Left kidney (tissue), 2 donors: Measurements from ENCODE around the gene CPO. TPM values are rescaled to one million over a fixed set of nuclear protein-coding genes. Genes with fewer than 3 reads are reported as not detected.

Source experiments
- DNase-seq: peaks from one replicate; pipeline ENCODE4 v3.0.0-alpha.2; 2013
- polyA plus RNA-seq: library from polyadenylated mRNA; unstranded; fragments of 120-200 nt; gene quantifications from one replicate; pipeline ENCODE4 v1.2.1, GENCODE V29; 2013; ENCODE audit not compliant: insufficient read length

CPO gene
- polyA plus RNA-seq, 1 donor, result 1.7 TPM

GRCh38 chr2:206971805-206972204 is 32.5 kb downstream of the CPO start:
- DNase-seq, result no peak

GRCh38 chr2:206974551-206974950 is 35.2 kb downstream of the CPO start:
- DNase-seq, result no peak

- DNase-seq, result no peak
Observed at GRCh38 chr2:206978746-206979145, 39.4 kb downstream of the CPO start.

GRCh38 chr2:206979365-206979764 is 40.0 kb downstream of the CPO start:
- DNase-seq, result no peak

GRCh38 chr2:206979922-206980321 is 40.6 kb downstream of the CPO start:
- DNase-seq, result no peak

GRCh38 chr2:206980413-206980812 is 41.1 kb downstream of the CPO start:
- DNase-seq, result no peak

GRCh38 chr2:206981086-206981674 is 41.9 kb downstream of the CPO start:
- no peak for DNase-seq

- DNase-seq, result peak; percentile 79
Observed at GRCh38 chr2:206981739-206982340, 42.5 kb downstream of the CPO start.

GRCh38 chr2:206982360-206982955 is 43.1 kb downstream of the CPO start:
- no peak for DNase-seq

GRCh38 chr2:206983161-206983859 is 44.0 kb downstream of the CPO start:
- no peak for DNase-seq

- DNase-seq, result no peak
Observed at GRCh38 chr2:206984206-206984605, 44.9 kb downstream of the CPO start.

GRCh38 chr2:206986943-206987342 is 47.6 kb downstream of the CPO start:
- no peak for DNase-seq

- no peak for DNase-seq
Observed at GRCh38 chr2:206987810-206988209, 48.5 kb downstream of the CPO start.

GRCh38 chr2:206988884-206989283 is 49.6 kb downstream of the CPO start:
- DNase-seq, result no peak

- no peak for DNase-seq
Observed at GRCh38 chr2:206989311-206989710, 50.0 kb downstream of the CPO start.

GRCh38 chr2:206990360-206990759 is 51.0 kb downstream of the CPO start:
- DNase-seq, result no peak

GRCh38 chr2:206991070-206991469 is 51.8 kb downstream of the CPO start:
- DNase-seq, result no peak

GRCh38 chr2:206993396-206993911 is 54.1 kb downstream of the CPO start:
- DNase-seq, result no peak

GRCh38 chr2:206993964-206994363 is 54.6 kb downstream of the CPO start:
- DNase-seq, result no peak

GRCh38 chr2:206996556-206997065 is 57.3 kb downstream of the CPO start:
- no peak for DNase-seq

- no peak for DNase-seq
Observed at GRCh38 chr2:207008105-207008990, 69.0 kb downstream of the CPO start.

- no peak for DNase-seq
Observed at GRCh38 chr2:207012461-207012860, 73.1 kb downstream of the CPO start.
